HG03064 (cell line): ENCODE measurements around the gene CBARP.

Experiments used
- ATAC-seq: cut with Tn5 transposase; IDR thresholded peaks from one replicate; pipeline ENCODE4 v1.9.1; 2021; ENCODE audit warnings: low read depth; ENCODE audit not compliant: unreplicated experiment

Gene CBARP

GRCh38 chr19:1241417-1242095 is 3.8 kb upstream of the CBARP start, which contains the start of gene ATP5F1D:
TSS of gene ATP5F1D (plus strand) at chr19:1241751. CDS start at chr19:1241851, 100 bp downstream.
- ATAC-seq = no peak

GRCh38 chr19:1240925-1241324 is 3.1 kb upstream of the CBARP start:
- ATAC-seq = no peak

GRCh38 chr19:1239796-1240737 is 2.3 kb upstream of the CBARP start:
- no peak for ATAC-seq

- ATAC-seq = no peak
Measured at GRCh38 chr19:1239420-1239795, 1.6 kb upstream of the CBARP start.

- ATAC-seq = no peak
Measured at GRCh38 chr19:1238369-1239303, 831 bp upstream of the CBARP start.

- no peak for ATAC-seq
Measured at GRCh38 chr19:1237027-1237659, 662 bp downstream of the CBARP start.

- no peak for ATAC-seq
Measured at GRCh38 chr19:1236576-1236975, 1.2 kb downstream of the CBARP start.

GRCh38 chr19:1235625-1236538 is 1.9 kb downstream of the CBARP start:
- no peak for ATAC-seq

- ATAC-seq = no peak
Measured at GRCh38 chr19:1234955-1235380, 2.8 kb downstream of the CBARP start.

- ATAC-seq = no peak
Measured at GRCh38 chr19:1234051-1234954, 3.5 kb downstream of the CBARP start.

GRCh38 chr19:1233115-1233667 is 4.6 kb downstream of the CBARP start:
- no peak for ATAC-seq

- no peak for ATAC-seq
Measured at GRCh38 chr19:1232652-1233072, 5.1 kb downstream of the CBARP start.

- ATAC-seq = no peak
Measured at GRCh38 chr19:1231729-1232637, 5.8 kb downstream of the CBARP start.

- ATAC-seq = no peak
Measured at GRCh38 chr19:1230783-1231489, 6.9 kb downstream of the CBARP start.

GRCh38 chr19:1229924-1230782 is 7.7 kb downstream of the CBARP start:
- ATAC-seq = no peak
